KOPT-K1 (cell line): ENCODE data around the gene ZNF212.
"Not testable (repeated sequence)": the region's sequence is repeated elsewhere in the genome, so short reads cannot be mapped to it uniquely, and the experiment has no call there.

Experiments
- H3K27ac ChIP-seq: fragments of 200-600 bp; sonication (generic); 2 replicates; pipeline ENCODE4 v1.5.1; 2016; ENCODE audit warnings: antibody characterized with exemption, mild to moderate bottlenecking, low read depth, low read length; ENCODE audit not compliant: poor library complexity, severe bottlenecking
- H3K36me3 ChIP-seq: fragments of 200-600 bp; sonication (generic); 2 replicates; pipeline ENCODE4 v1.5.1; 2017; ENCODE audit warnings: antibody characterized with exemption, mild to moderate bottlenecking, low read length, moderate library complexity; ENCODE audit not compliant: insufficient read depth
- H3K9me3 ChIP-seq: fragments of 200-600 bp; sonication (generic); 2 replicates; pipeline ENCODE4 v1.5.1; 2017; ENCODE audit warnings: antibody characterized with exemption, low read length, mild to moderate bottlenecking; ENCODE audit not compliant: insufficient read depth, poor library complexity, severe bottlenecking

ZNF212 gene

GRCh38 chr7:149255174-149255573 is 15.7 kb downstream of the ZNF212 start:
- no peak overlapping the region for H3K27ac ChIP-seq
- no peaks in the 10 kb centered on the region for H3K9me3 ChIP-seq
- H3K36me3 ChIP-seq: peaks cover 65% of the 10 kb centered on the region

- Histone ChIP-seq H3K9me3 (no peaks in the 10 kb centered on the region), H3K36me3 (peaks cover 51% of the 10 kb centered on the region), H3K27ac (no peak overlapping the region)
These were observed 17.1 kb downstream of the ZNF212 start for GRCh38 chr7:149256568-149256967.

GRCh38 chr7:149257146-149257545 is 17.7 kb downstream of the ZNF212 start:
- Histone ChIP-seq H3K27ac (no peak overlapping the region), H3K9me3 (no peaks in the 10 kb centered on the region), H3K36me3 (peaks cover 45% of the 10 kb centered on the region)

- Histone ChIP-seq H3K36me3 (peaks cover 21% of the 10 kb centered on the region), H3K27ac (peak overlapping the region; percentile 65), H3K9me3 (no peaks in the 10 kb centered on the region)
These were observed 21.9 kb downstream of the ZNF212 start for GRCh38 chr7:149261316-149261828.

GRCh38 chr7:149261829-149262617 is 22.6 kb downstream of the ZNF212 start, which contains the start of gene ZNF783:
Gene ZNF783, plus strand, starts transcription at chr7:149262196. Its CDS starts 138 bp downstream, at chr7:149262334.
- no peaks in the 10 kb centered on the region for H3K9me3 ChIP-seq
- H3K36me3 ChIP-seq: peaks cover 23% of the 10 kb centered on the region
- peak within 1 kb of the TSS; percentile 65 for H3K27ac ChIP-seq

- Histone ChIP-seq H3K36me3 (peaks cover 57% of the 10 kb centered on the region), H3K27ac (no peak overlapping the region), H3K9me3 (no peaks in the 10 kb centered on the region)
These were observed 27.0 kb downstream of the ZNF212 start for GRCh38 chr7:149266451-149266850.

GRCh38 chr7:149267733-149268132 is 28.3 kb downstream of the ZNF212 start:
- peaks cover 68% of the 10 kb centered on the region for H3K36me3 ChIP-seq
- H3K9me3 ChIP-seq: no peaks in the 10 kb centered on the region
- H3K27ac ChIP-seq: no peak overlapping the region

- not testable (repeated sequence) for H3K27ac ChIP-seq, H3K9me3 ChIP-seq
- peaks cover 79% of the 10 kb centered on the region for H3K36me3 ChIP-seq
These were observed 35.0 kb downstream of the ZNF212 start for GRCh38 chr7:149274424-149274823.

GRCh38 chr7:149277871-149278270 is 38.4 kb downstream of the ZNF212 start:
- Histone ChIP-seq H3K27ac (no peak overlapping the region), H3K36me3 (peaks cover 74% of the 10 kb centered on the region; the same call in 1 of the 2 replicates), H3K9me3 (no peaks in the 10 kb centered on the region)

GRCh38 chr7:149278396-149278795 is 38.9 kb downstream of the ZNF212 start:
- Histone ChIP-seq H3K36me3 (peaks cover 73% of the 10 kb centered on the region; the same call in 1 of the 2 replicates), H3K27ac (no peak overlapping the region), H3K9me3 (no peaks in the 10 kb centered on the region)

- peaks cover 74% of the 10 kb centered on the region; the same call in 1 of the 2 replicates for H3K36me3 ChIP-seq
- H3K27ac ChIP-seq: no peak overlapping the region
- H3K9me3 ChIP-seq: no peaks in the 10 kb centered on the region
These were observed 39.8 kb downstream of the ZNF212 start for GRCh38 chr7:149279111-149279743.

- H3K27ac ChIP-seq: no peak overlapping the region
- no peaks in the 10 kb centered on the region for H3K9me3 ChIP-seq
- H3K36me3 ChIP-seq: peaks cover 66% of the 10 kb centered on the region; the same call in 1 of the 2 replicates
These were observed 40.7 kb downstream of the ZNF212 start for GRCh38 chr7:149280151-149280550.

GRCh38 chr7:149280661-149281507 is 41.4 kb downstream of the ZNF212 start:
- Histone ChIP-seq H3K36me3 (peaks cover 59% of the 10 kb centered on the region; the same call in 1 of the 2 replicates), H3K9me3 (no peaks in the 10 kb centered on the region), H3K27ac (no peak overlapping the region)

- Histone ChIP-seq H3K9me3 (no peaks in the 10 kb centered on the region), H3K36me3 (peaks cover 52% of the 10 kb centered on the region; the same call in 1 of the 2 replicates), H3K27ac (no peak overlapping the region)
These were observed 42.3 kb downstream of the ZNF212 start for GRCh38 chr7:149281508-149282330.
